Left lung (tissue), 10 donors: ENCODE results near the gene TIMM13. TPM values are rescaled to one million over a fixed set of nuclear protein-coding genes. Genes with fewer than 3 reads are reported as not detected.
A peak's percentile ranks its signal among the peaks of the same experiment; 100 is the strongest.

Source experiments
- ATAC-seq: fragments of 200-7000 bp; cut with Tn5 transposase; one replicate; pipeline ENCODE4 v1.9.1; 2020; ENCODE audit warnings: moderate library complexity
- DNase-seq, 4 donors: peaks; one replicate each; pipeline ENCODE4 v3.0.0-alpha.2; 2013 to 2020
- H3K27ac ChIP-seq, 2 donors: fragments of 200-600 bp; sonication (generic) in 1 of 2; one replicate each; pipeline versions ENCODE4 v1.5.0 to v1.8.0; 2020 to 2021
- H3K27me3 ChIP-seq, 2 donors: fragments of 200-600 bp; sonication (generic) in 1 of 2; one replicate each; pipeline versions ENCODE4 v1.5.0 to v1.8.0; 2020 to 2021
- H3K36me3 ChIP-seq, 2 donors: fragments of 200-600 bp; sonication (generic) in 1 of 2; one replicate each; pipeline versions ENCODE4 v1.5.0 to v1.8.0; 2020 to 2021
- H3K4me1 ChIP-seq, 2 donors: fragments of 200-600 bp; one replicate each; pipeline ENCODE4 v1.8.0; 2021
- H3K4me3 ChIP-seq, 2 donors: fragments of 200-600 bp; sonication (generic) in 1 of 2; one replicate each; pipeline versions ENCODE4 v1.5.0 to v1.8.0; 2020 to 2021; ENCODE audit warnings: mild to moderate bottlenecking in 1 of 2
- H3K9me3 ChIP-seq, 2 donors: fragments of 200-600 bp; sonication (generic) in 1 of 2; one replicate each; pipeline versions ENCODE4 v1.5.0 to v1.8.0; 2020 to 2021
- intact Hi-C, 2 donors: fragments of 100-400 bp; cut with DNase I; formaldehyde crosslinking; loops; one replicate each; pipeline versions ENCODE4 v1.11.2 to v1.14.2; 2022
- polyA plus RNA-seq, 6 donors: library from polyadenylated mRNA; unstranded; fragments of 120-200 nt; gene quantifications; one replicate each; pipeline ENCODE4 v1.2.1, GENCODE V29; 2013; ENCODE audit not compliant: insufficient read length in 6 of 6
- total RNA-seq, 2 donors: library from RNA; stranded (reverse); fragmentation: NEBNext Ultra II Directional; extraction: Animal tissue kit (Norgen Biotek cat#: 25700); gene quantifications; one replicate each; pipeline ENCODE4 v1.2.1, GENCODE V29; 2021
- TF ChIP-seq, protein P1 (sequence below), 2 donors: fragments of 200-600 bp; sonication (generic) in 1 of 2; IDR thresholded peaks; one replicate each; pipeline versions ENCODE4 v1.5.0 to v1.8.0; 2021; ENCODE audit warnings: antibody characterized with exemption in 2 of 2
- donor health status: DM: no; HTN: yes; CAD: no.
- donor health status: DM: no; HTN: no; CAD: no.

The TIMM13 gene
- total and polyA plus RNA-seq, 8 donors = 47.6 to 98.0 (median 70.8) TPM

DNA sequence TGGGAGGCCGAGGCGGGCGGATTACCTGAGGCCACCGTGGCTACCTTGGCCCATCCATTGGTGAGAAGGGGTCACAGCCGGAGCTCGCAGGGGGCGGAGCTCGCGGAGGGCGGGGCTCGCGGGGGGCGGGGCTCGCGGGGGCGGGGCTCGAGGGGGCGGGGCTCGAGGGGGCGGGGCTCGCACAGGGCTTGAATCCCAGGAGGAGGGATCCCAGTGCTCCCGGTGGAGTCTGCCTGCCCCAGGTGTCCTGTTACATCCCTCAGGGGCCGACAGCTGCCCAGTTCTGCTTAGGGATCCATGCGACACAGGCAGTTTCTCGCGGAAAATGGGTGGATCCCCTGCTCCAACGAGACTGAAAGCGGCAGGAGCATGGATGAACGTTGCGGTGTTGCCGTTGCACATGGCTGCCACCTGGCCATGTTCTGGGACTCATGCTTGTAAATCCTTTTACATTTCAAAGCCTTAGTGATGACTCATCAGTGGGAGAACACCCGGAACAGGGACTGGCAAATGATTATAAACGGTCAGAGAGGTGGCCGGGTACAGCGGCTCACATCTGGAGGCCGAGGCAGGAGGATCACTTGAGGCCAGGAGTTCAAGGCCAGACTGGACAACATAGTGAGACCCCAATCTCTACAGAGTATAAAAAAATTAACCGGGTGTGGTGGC lies 42.2 kb downstream of the TIMM13 start:
- H3K27ac ChIP-seq = no peak overlapping the region
- DNase-seq = no peak
- TF ChIP-seq, protein P1, sequence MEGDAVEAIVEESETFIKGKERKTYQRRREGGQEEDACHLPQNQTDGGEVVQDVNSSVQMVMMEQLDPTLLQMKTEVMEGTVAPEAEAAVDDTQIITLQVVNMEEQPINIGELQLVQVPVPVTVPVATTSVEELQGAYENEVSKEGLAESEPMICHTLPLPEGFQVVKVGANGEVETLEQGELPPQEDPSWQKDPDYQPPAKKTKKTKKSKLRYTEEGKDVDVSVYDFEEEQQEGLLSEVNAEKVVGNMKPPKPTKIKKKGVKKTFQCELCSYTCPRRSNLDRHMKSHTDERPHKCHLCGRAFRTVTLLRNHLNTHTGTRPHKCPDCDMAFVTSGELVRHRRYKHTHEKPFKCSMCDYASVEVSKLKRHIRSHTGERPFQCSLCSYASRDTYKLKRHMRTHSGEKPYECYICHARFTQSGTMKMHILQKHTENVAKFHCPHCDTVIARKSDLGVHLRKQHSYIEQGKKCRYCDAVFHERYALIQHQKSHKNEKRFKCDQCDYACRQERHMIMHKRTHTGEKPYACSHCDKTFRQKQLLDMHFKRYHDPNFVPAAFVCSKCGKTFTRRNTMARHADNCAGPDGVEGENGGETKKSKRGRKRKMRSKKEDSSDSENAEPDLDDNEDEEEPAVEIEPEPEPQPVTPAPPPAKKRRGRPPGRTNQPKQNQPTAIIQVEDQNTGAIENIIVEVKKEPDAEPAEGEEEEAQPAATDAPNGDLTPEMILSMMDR (IDR thresholded peaks at IDR 0.05) = no peak
- ATAC-seq = peak; percentile 27
- no peak overlapping the region for H3K4me3 ChIP-seq
- no peaks in the 10 kb centered on the region for H3K36me3 ChIP-seq
- H3K4me1 ChIP-seq = peaks cover 0 to 18% of the 10 kb centered on the region in 2 donors
- H3K9me3 ChIP-seq = peaks cover 0 to 8% of the 10 kb centered on the region in 2 donors
- intact Hi-C loops = loop anchor here in 1 of 2 donors (10.0 kb wide), 1 partner anchor 110 kb away; no protein-coding TSS in a partner anchor
- peaks cover 0 to 70% of the 10 kb centered on the region in 2 donors for H3K27me3 ChIP-seq

DNA sequence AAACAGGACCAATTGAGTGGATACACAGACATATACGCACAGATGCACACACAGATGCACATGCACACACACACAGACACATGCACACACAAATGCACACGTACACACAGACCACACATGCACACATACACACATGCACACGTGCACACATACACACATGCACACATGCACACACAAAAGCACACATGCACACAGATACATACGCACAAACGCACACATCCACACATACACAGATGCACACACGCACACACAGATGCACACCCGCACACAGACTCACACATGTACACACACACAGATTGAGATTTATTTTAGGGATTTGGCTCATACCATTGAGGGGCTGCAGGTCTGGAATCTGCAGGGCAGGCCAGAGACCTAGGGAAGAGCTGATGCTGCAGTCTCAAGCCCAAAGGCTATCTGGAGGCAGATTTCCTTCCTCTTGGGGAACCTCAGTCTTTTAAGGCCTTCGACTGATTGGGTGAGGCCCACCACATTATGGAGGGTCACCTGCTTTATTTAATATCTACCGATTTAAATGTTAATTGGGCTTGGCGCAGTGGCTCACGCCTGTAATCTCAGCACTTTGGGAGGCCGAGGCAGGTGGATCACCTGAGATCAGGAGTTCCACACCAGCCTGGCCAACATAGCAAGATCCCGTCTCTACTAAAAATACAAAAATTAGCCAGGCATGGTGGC lies 44.7 kb downstream of the TIMM13 start:
- no peak for DNase-seq
- TF ChIP-seq, protein P1 (IDR thresholded peaks at IDR 0.05) = no peak
- peaks cover 0 to 18% of the 10 kb centered on the region in 2 donors for H3K4me1 ChIP-seq
- H3K27me3 ChIP-seq = peaks cover 0 to 59% of the 10 kb centered on the region in 2 donors
- intact Hi-C loops = loop anchor here in 1 of 2 donors (10.0 kb wide), 1 partner anchor 108 kb away; no protein-coding TSS in a partner anchor
- no peak overlapping the region for H3K27ac ChIP-seq
- H3K9me3 ChIP-seq = peaks cover 0 to 20% of the 10 kb centered on the region in 2 donors
- ATAC-seq = no peak
- H3K4me3 ChIP-seq = no peak overlapping the region
- no peaks in the 10 kb centered on the region for H3K36me3 ChIP-seq

GRCh38 chr19:2381148-2381820 lies 46.1 kb downstream of the TIMM13 start:
- TF ChIP-seq, protein P1 (IDR thresholded peaks at IDR 0.05) = no peak
- ATAC-seq (no peak), DNase-seq (no peak)
- peaks cover 0 to 18% of the 10 kb centered on the region in 2 donors for H3K4me1 ChIP-seq
- peaks cover 0 to 20% of the 10 kb centered on the region in 2 donors for H3K9me3 ChIP-seq
- no peaks in the 10 kb centered on the region for H3K36me3 ChIP-seq
- no peak overlapping the region for H3K27ac ChIP-seq
- intact Hi-C loops = loop anchor here in 1 of 2 donors (10.0 kb wide), 1 partner anchor 106 kb away; no protein-coding TSS in a partner anchor
- no peak overlapping the region for H3K4me3 ChIP-seq
- H3K27me3 ChIP-seq = peaks cover 0 to 47% of the 10 kb centered on the region in 2 donors

GRCh38 chr19:2380567-2380966 lies 46.8 kb downstream of the TIMM13 start:
- intact Hi-C loops = loop anchor here in 1 of 2 donors (10.0 kb wide), 1 partner anchor 106 kb away; no protein-coding TSS in a partner anchor
- ATAC-seq (no peak), DNase-seq (no peak)
- peaks cover 0 to 20% of the 10 kb centered on the region in 2 donors for H3K9me3 ChIP-seq
- H3K27me3 ChIP-seq = peaks cover 0 to 40% of the 10 kb centered on the region in 2 donors
- H3K4me1 ChIP-seq = peaks cover 0 to 18% of the 10 kb centered on the region in 2 donors
- H3K27ac ChIP-seq = no peak overlapping the region
- no peak overlapping the region for H3K4me3 ChIP-seq
- TF ChIP-seq, protein P1 (IDR thresholded peaks at IDR 0.05) = no peak
- H3K36me3 ChIP-seq = no peaks in the 10 kb centered on the region
